Stomach (tissue), 9 donors: ENCODE results near the gene KCNG4. TPM values are rescaled to one million over a fixed set of nuclear protein-coding genes. Genes with fewer than 3 reads are reported as not detected.

Experiments used
- DNase-seq, 2 donors: peaks; one replicate each; pipeline versions ENCODE4 v3.0.0 to v3.0.0-alpha.2; 2013 to 2019
- H3K27ac ChIP-seq, 5 donors: fragments of 200-600 bp in 4 of 5; sonication (generic) in 4 of 5; one replicate each; pipeline ENCODE4 v1.5.1; 2013 to 2019; ENCODE audit warnings: mild to moderate bottlenecking in 1 of 5, moderate library complexity in 1 of 5
- H3K27me3 ChIP-seq, 3 donors: fragments of 200-600 bp; sonication (generic); one replicate each; pipeline ENCODE4 v1.5.1; 2017 to 2019; ENCODE audit warnings: mixed run types in 1 of 3
- H3K36me3 ChIP-seq, 4 donors: fragments of 200-600 bp; sonication (generic); 1 replicate in 3 of 4; 2 replicates in 1 of 4; pipeline ENCODE4 v1.5.1; 2016 to 2019
- H3K4me1 ChIP-seq, 4 donors: fragments of 200-600 bp; sonication (generic); one replicate each; pipeline ENCODE4 v1.5.1; 2016 to 2019
- H3K4me3 ChIP-seq, 4 donors: fragments of 200-600 bp; sonication (generic) in 3 of 4; one replicate each; pipeline ENCODE4 v1.5.1; 2016 to 2019; ENCODE audit warnings: mild to moderate bottlenecking in 1 of 4
- H3K9me3 ChIP-seq, 4 donors: fragments of 200-600 bp; sonication (generic); one replicate each; pipeline ENCODE4 v1.5.1; 2016 to 2019
- CTCF ChIP-seq, 7 experiments: fragments of 450-650 bp in 4 of 7; fragments of 200-600 bp in 3 of 7; sonication (generic) in 3 of 7; IDR thresholded peaks; one replicate each; pipeline ENCODE4 v1.5.1; 2016 to 2019; ENCODE audit warnings: antibody characterized with exemption in 7 of 7, control low read depth in 2 of 7, mild to moderate bottlenecking in 1 of 7
- EP300 ChIP-seq: sonication (generic); formaldehyde crosslinking; IDR thresholded peaks from one replicate; pipeline ENCODE4 v1.6.1; 2017; ENCODE audit warnings: antibody characterized with exemption
- POLR2A ChIP-seq, 4 donors: fragments of 450-650 bp; IDR thresholded peaks; one replicate each; pipeline ENCODE4 v1.6.1; 2016; ENCODE audit warnings: antibody characterized with exemption in 4 of 4, control low read depth in 2 of 4, mild to moderate bottlenecking in 1 of 4, moderate library complexity in 1 of 4
- POLR2AphosphoS5 ChIP-seq, 3 donors: sonication (generic); formaldehyde crosslinking; IDR thresholded peaks; one replicate each; pipeline ENCODE4 v1.6.1; 2016; ENCODE audit warnings: antibody characterized with exemption in 3 of 3
- WGBS, 5 donors: extraction: QIAGEN DNeasy Blood & Tissue Kit in 3 of 5; methylation state at CpG; one replicate each; pipeline versions ENCODE4 v1.1.5 to v1.1.7; 2013 to 2018; 5-methylcytosine and 5-hydroxymethylcytosine counted together
- intact Hi-C: fragments of 100-400 bp; cut with DNase I; formaldehyde crosslinking; loops from one replicate; pipeline ENCODE4 v1.15.1; 2023; ENCODE audit warnings: low total_unique reads
- polyA plus RNA-seq, 3 donors: library from polyadenylated mRNA; stranded (reverse); fragments of 200-250 nt; gene quantifications; one replicate each; pipeline ENCODE4 v1.2.3, GENCODE V29; 2013
- total RNA-seq, 5 donors: library from RNA; depleted of rRNA; stranded (reverse); fragments of >200 nt; gene quantifications; one replicate each; pipeline versions ENCODE4 v1.1.0 to v1.2.3, GENCODE V29; 2014 to 2016
- donor health status: healthy with polysubstance abuse.
- donor health status: Bipolar disorder and iron deficiency.
- donor health status: healthy.

Gene KCNG4
- total and polyA plus RNA-seq, 8 donors, result not detected

DNA sequence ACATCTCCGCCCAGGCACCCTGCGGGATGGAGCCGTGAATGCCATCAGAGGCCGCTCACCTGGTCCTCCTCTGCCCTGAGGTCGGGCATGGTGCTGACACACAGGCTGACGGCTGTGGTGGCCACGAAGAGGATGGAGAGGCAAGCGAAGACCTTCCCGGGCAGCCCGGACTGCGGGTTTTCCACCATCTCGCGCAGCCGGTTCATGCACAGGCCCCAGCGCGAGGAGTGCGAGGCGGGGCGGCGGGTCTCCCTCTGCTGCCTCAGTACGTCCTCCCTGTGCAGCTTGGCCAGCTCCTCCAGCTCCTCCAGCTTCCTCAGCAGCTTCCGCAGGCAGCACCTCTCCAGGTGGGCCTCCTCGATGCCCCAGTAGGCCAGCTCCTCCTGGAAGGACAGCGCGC, 3.1 kb downstream of the KCNG4 start:
- Histone ChIP-seq H3K9me3 (no peaks in the 10 kb centered on the region), H3K27me3 (peaks cover 0 to 41% (median 11%) of the 10 kb centered on the region in 3 donors), H3K4me1 (peaks cover 0 to 5% (median 0%) of the 10 kb centered on the region in 4 donors), H3K4me3 (no peak overlapping the region), H3K36me3 (no peaks in the 10 kb centered on the region), H3K27ac (no peak overlapping the region)
- intact Hi-C loops, result no loop called here
- no peak for TF ChIP-seq EP300
- WGBS, 5 donors, result 81 to 90% (median 87%) methylated on average over 18 to 25 of the region's 25 CpGs
- DNase-seq, result no peak

GRCh38 chr16:84234321-84235241, 5.2 kb downstream of the KCNG4 start:
- peaks cover 0 to 5% (median 0%) of the 10 kb centered on the region in 4 donors for H3K4me1 ChIP-seq
- H3K9me3 ChIP-seq, result no peaks in the 10 kb centered on the region
- 52 to 55% (median 54%) methylated on average over 21 of the region's 21 CpGs for WGBS, 5 donors
- H3K36me3 ChIP-seq, result no peaks in the 10 kb centered on the region
- H3K27me3 ChIP-seq, result peaks cover 0 to 26% (median 5%) of the 10 kb centered on the region in 3 donors
- H3K27ac ChIP-seq, result peak overlapping the region in 1 of 5 donors; percentile 70
- DNase-seq, result peak in 1 of 2 donors; percentile 36
- no peak for TF ChIP-seq CTCF (IDR thresholded peaks at IDR 0.05)
- TF ChIP-seq POLR2A (IDR thresholded peaks at IDR 0.05), result no peak
- no peak for TF ChIP-seq POLR2AphosphoS5 (IDR thresholded peaks at IDR 0.05)
- TF ChIP-seq EP300, result no peak
- no peak overlapping the region for H3K4me3 ChIP-seq
- intact Hi-C loops, result no loop called here

GRCh38 chr16:84233748-84234147, 6.1 kb downstream of the KCNG4 start:
- no peak overlapping the region for H3K4me3 ChIP-seq
- H3K27me3 ChIP-seq, result peaks cover 0 to 19% (median 0%) of the 10 kb centered on the region in 3 donors
- no peak for TF ChIP-seq POLR2AphosphoS5 (IDR thresholded peaks at IDR 0.05)
- no peak for TF ChIP-seq CTCF (IDR thresholded peaks at IDR 0.05)
- no peak for TF ChIP-seq POLR2A (IDR thresholded peaks at IDR 0.05)
- no peak for TF ChIP-seq EP300
- H3K27ac ChIP-seq, result peak overlapping the region in 1 of 5 donors; percentile 70
- no peak for DNase-seq
- 72 to 83% (median 80%) methylated on average over 9 of the region's 9 CpGs for WGBS, 5 donors
- peaks cover 0 to 5% (median 0%) of the 10 kb centered on the region in 4 donors for H3K4me1 ChIP-seq
- intact Hi-C loops, result no loop called here
- H3K36me3 ChIP-seq, result no peaks in the 10 kb centered on the region
- no peaks in the 10 kb centered on the region for H3K9me3 ChIP-seq

GRCh38 chr16:84232969-84233368, 6.8 kb downstream of the KCNG4 start:
- Histone ChIP-seq H3K9me3 (no peaks in the 10 kb centered on the region), H3K4me1 (peaks cover 1 to 12% (median 4%) of the 10 kb centered on the region in 4 donors), H3K4me3 (no peak overlapping the region), H3K27me3 (peaks cover 0 to 14% (median 0%) of the 10 kb centered on the region in 3 donors), H3K27ac (no peak overlapping the region), H3K36me3 (no peaks in the 10 kb centered on the region)
- no peak for DNase-seq
- intact Hi-C loops, result no loop called here
- TF ChIP-seq EP300 (no peak), CTCF (IDR thresholded peaks at IDR 0.05) (no peak), POLR2AphosphoS5 (IDR thresholded peaks at IDR 0.05) (no peak), POLR2A (IDR thresholded peaks at IDR 0.05) (no peak)
- WGBS, 5 donors, result 90 to 96% (median 92%) methylated on average over 5 of the region's 5 CpGs
